Left cardiac atrium (tissue), 4 donors: Measurements from ENCODE around the gene DHFR. TPM values are rescaled to one million over a fixed set of nuclear protein-coding genes. Genes with fewer than 3 reads are reported as not detected.
A peak's percentile ranks its signal among the peaks of the same experiment; 100 is the strongest.

ENCODE experiments used
- ATAC-seq, 2 donors: fragments of 200-7000 bp; cut with Tn5 transposase; one replicate each; pipeline ENCODE4 v1.9.1; 2020; ENCODE audit warnings: mild to moderate bottlenecking in 2 of 2, moderate library complexity in 2 of 2
- DNase-seq: peaks from one replicate; pipeline ENCODE4 v3.0.0-alpha.2; 2020
- intact Hi-C, 2 donors: fragments of 100-400 bp; cut with DNase I; formaldehyde crosslinking; loops; one replicate each; pipeline versions ENCODE4 v1.14.1 to v1.15.1; 2022 to 2023
- long read RNA-seq: library from polyadenylated mRNA; unstranded; transcript quantifications from one replicate; pipeline ENCODE4 v2.0.0, GENCODE V29; 2021
- total RNA-seq, 2 donors: library from RNA; stranded (reverse); fragmentation: NEBNext Ultra II Directional; extraction: Animal tissue kit (Norgen Biotek cat#: 25700); gene quantifications; one replicate each; pipeline ENCODE4 v1.2.1, GENCODE V29; 2021
- donor health status: DM: no; HTN: yes; CAD: no.
- donor health status: DM: no; HTN: yes; CAD: no; lungs with severe emphysema.
- donor health status: DM: yes; HTN: yes; CAD: no.
- donor health status: Dilated cardiomyopathy.

DHFR gene
- total RNA-seq = 10 to 100 TPM in 1 of 2 donors, 1 to 10 TPM in 1; 4.5 to 11.5 TPM
- long read RNA-seq, partial matches to known transcripts = 0 of 1 reads
- long read RNA-seq, other reads (novel, unspliced or antisense) = 1 of 1 reads

- intact Hi-C loops = no loop called here
- DNase-seq (peak; percentile 87), ATAC-seq (peak; percentile 75 to 88)
Measured at GRCh38 chr5:80654391-80655230, at the start of gene DHFR, which contains the start of gene MSH3. DHFR (minus strand) TSS chr5:80654983; CDS start chr5:80654489, 494 bp downstream. MSH3 (plus strand) TSS chr5:80654652; CDS start chr5:80654728, 76 bp downstream.

- ATAC-seq = no peak
- intact Hi-C loops = no loop called here
- no peak for DNase-seq
Measured at GRCh38 chr5:80704221-80704620, 49.4 kb upstream of the DHFR start.

GRCh38 chr5:80703747-80704146 lies 49.0 kb upstream of the DHFR start:
- ATAC-seq = no peak
- no peak for DNase-seq
- intact Hi-C loops = no loop called here

- ATAC-seq (no peak), DNase-seq (no peak)
- intact Hi-C loops = no loop called here
Measured at GRCh38 chr5:80703291-80703690, 48.5 kb upstream of the DHFR start.

- no peak for ATAC-seq
Measured at GRCh38 chr5:80701597-80701996, 46.8 kb upstream of the DHFR start.

GRCh38 chr5:80698369-80698768 lies 43.6 kb upstream of the DHFR start:
- ATAC-seq = no peak
- intact Hi-C loops = no loop called here
- DNase-seq = no peak

More at GRCh38 chr5:80701597-80701996, 46.8 kb upstream of the DHFR start:
- no peak for DNase-seq
- intact Hi-C loops = no loop called here

GRCh38 chr5:80697100-80697499 lies 42.3 kb upstream of the DHFR start:
- intact Hi-C loops = no loop called here
- ATAC-seq (no peak), DNase-seq (no peak)

- intact Hi-C loops = no loop called here
- ATAC-seq = no peak
- DNase-seq = no peak
Measured at GRCh38 chr5:80696450-80696849, 41.7 kb upstream of the DHFR start.

- intact Hi-C loops = no loop called here
- DNase-seq = no peak
- ATAC-seq = no peak
Measured at GRCh38 chr5:80695666-80696065, 40.9 kb upstream of the DHFR start.

GRCh38 chr5:80689627-80690026 lies 34.8 kb upstream of the DHFR start:
- ATAC-seq (no peak), DNase-seq (no peak)
- intact Hi-C loops = loop anchor here in 1 of 2 donors (5.0 to 10.0 kb wide), 2 partner anchors 503 to 605 kb away; no protein-coding TSS in a partner anchor

GRCh38 chr5:80688648-80689420 lies 34.1 kb upstream of the DHFR start:
- no peak for ATAC-seq
- intact Hi-C loops = loop anchor here in 1 of 2 donors (5.0 to 10.0 kb wide), 2 partner anchors 503 to 606 kb away; no protein-coding TSS in a partner anchor
- DNase-seq = no peak

GRCh38 chr5:80686757-80687156 lies 32.0 kb upstream of the DHFR start:
- no peak for DNase-seq
- ATAC-seq = no peak
- intact Hi-C loops = loop anchor here in 1 of 2 donors (5.0 to 10.0 kb wide), 2 partner anchors 506 to 608 kb away; no protein-coding TSS in a partner anchor

- intact Hi-C loops = loop anchor here (10.0 kb wide), 2 partner anchors 182 to 192 kb away; partner anchors contain the start of gene FAM151B (in 1 of the 2)
- ATAC-seq (no peak), DNase-seq (no peak)
Measured at GRCh38 chr5:80676706-80677105, 21.9 kb upstream of the DHFR start.

- intact Hi-C loops = loop anchor here (10.0 kb wide), 2 partner anchors 177 to 187 kb away; partner anchors contain the start of gene FAM151B (in 1 of the 2)
- peak; percentile 72 for DNase-seq
- peak; percentile 32 to 80 for ATAC-seq
Measured at GRCh38 chr5:80672140-80672736, 17.5 kb upstream of the DHFR start.

- intact Hi-C loops = no loop called here
- DNase-seq (no peak), ATAC-seq (peak; percentile 23 to 73)
Measured at GRCh38 chr5:80668016-80668969, 13.5 kb upstream of the DHFR start.

- no peak for DNase-seq
- intact Hi-C loops = no loop called here
- peak; percentile 53 to 66 for ATAC-seq
Measured at GRCh38 chr5:80667384-80667783, 12.6 kb upstream of the DHFR start.

GRCh38 chr5:80665057-80665456 lies 10.3 kb upstream of the DHFR start:
- intact Hi-C loops = no loop called here
- no peak for ATAC-seq
- no peak for DNase-seq

- ATAC-seq = no peak
Measured at GRCh38 chr5:80662108-80662507, 7.3 kb upstream of the DHFR start.

More at GRCh38 chr5:80662108-80662507, 7.3 kb upstream of the DHFR start:
- intact Hi-C loops = no loop called here
- DNase-seq = no peak
